Astrocyte (in vitro differentiated cells and primary cell): ENCODE data around the gene ANTXR1. TPM values are rescaled to one million over a fixed set of nuclear protein-coding genes. Genes with fewer than 3 reads are reported as not detected.

Source experiments
- DNase-seq: peaks from one replicate; pipeline ENCODE4 v3.0.0-alpha.2; 2010; ENCODE audit warnings: low read depth
- FAIRE-seq: peaks from 2 replicates; lab custom pipeline; 2011; peaks lifted over from hg19 to GRCh38; lab: Jason Lieb, UNC
- H2AFZ ChIP-seq: 2 replicates; pipeline ENCODE4 v1.6.0; 2012; ENCODE audit warnings: low read depth, low read length, inconsistent platforms
- H3K27ac ChIP-seq: 2 replicates; pipeline ENCODE4 v1.5.1; 2011; ENCODE audit warnings: low read depth, low read length, inconsistent platforms
- H3K27me3 ChIP-seq: 2 replicates; pipeline ENCODE4 v1.6.0; 2011; ENCODE audit warnings: low read length, inconsistent platforms; ENCODE audit not compliant: insufficient read depth
- H3K36me3 ChIP-seq: 2 replicates; pipeline ENCODE4 v1.5.1; 2011; ENCODE audit warnings: low read length, inconsistent platforms; ENCODE audit not compliant: insufficient read depth
- H3K4me1 ChIP-seq: 2 replicates; pipeline ENCODE4 v1.5.1; 2011; ENCODE audit warnings: low read length, inconsistent platforms; ENCODE audit not compliant: insufficient read depth
- H3K4me2 ChIP-seq: 2 replicates; pipeline ENCODE4 v1.6.0; 2012; ENCODE audit warnings: low read length, inconsistent platforms
- H3K4me3 ChIP-seq: 2 replicates; pipeline ENCODE4 v1.5.1; 2011; ENCODE audit warnings: low read depth, mild to moderate bottlenecking, low read length, inconsistent platforms; ENCODE audit not compliant: insufficient read depth
- H3K79me2 ChIP-seq: 2 replicates; pipeline ENCODE4 v1.6.0; 2012; ENCODE audit warnings: mild to moderate bottlenecking, low read length, inconsistent platforms; ENCODE audit not compliant: insufficient read depth
- H3K9ac ChIP-seq: 2 replicates; pipeline ENCODE4 v1.6.0; 2012; ENCODE audit warnings: mild to moderate bottlenecking, low read length, inconsistent platforms
- H3K9me3 ChIP-seq: 2 replicates; pipeline ENCODE4 v1.5.1; 2012; ENCODE audit warnings: low read depth, mild to moderate bottlenecking, low read length, inconsistent platforms; ENCODE audit not compliant: insufficient read depth
- H4K20me1 ChIP-seq: 2 replicates; pipeline ENCODE4 v1.6.0; 2012; ENCODE audit warnings: low read length, inconsistent platforms; ENCODE audit not compliant: insufficient read depth
- H3K27ac Mint-ChIP-seq: one replicate; pipeline ENCODE4 v1.8.0; 2021; ENCODE audit warnings: mild to moderate bottlenecking, mixed read lengths; ENCODE audit not compliant: unreplicated experiment
- H3K27me3 Mint-ChIP-seq: one replicate; pipeline ENCODE4 v1.8.0; 2021; ENCODE audit warnings: low read depth, mixed read lengths; ENCODE audit not compliant: unreplicated experiment
- H3K36me3 Mint-ChIP-seq: one replicate; pipeline ENCODE4 v1.8.0; 2021; ENCODE audit warnings: low read depth, mixed read lengths; ENCODE audit not compliant: unreplicated experiment
- H3K4me1 Mint-ChIP-seq: one replicate; pipeline ENCODE4 v1.8.0; 2021; ENCODE audit warnings: low read depth, mixed read lengths; ENCODE audit not compliant: unreplicated experiment
- H3K4me3 Mint-ChIP-seq: one replicate; pipeline ENCODE4 v1.8.0; 2021; ENCODE audit warnings: mild to moderate bottlenecking, moderate library complexity, mixed read lengths; ENCODE audit not compliant: unreplicated experiment
- H3K9me3 Mint-ChIP-seq: one replicate; pipeline ENCODE4 v1.8.0; 2021; ENCODE audit warnings: mild to moderate bottlenecking, mixed read lengths; ENCODE audit not compliant: unreplicated experiment
- CTCF ChIP-seq: IDR thresholded peaks from 2 replicates; pipeline ENCODE4 v1.5.1; 2011; ENCODE audit warnings: low read depth, mild to moderate bottlenecking, inconsistent platforms, low read length, moderate library complexity; ENCODE audit not compliant: insufficient read depth
- EZH2 ChIP-seq: IDR thresholded peaks from 2 replicates; pipeline ENCODE4 v1.6.1; 2012; ENCODE audit warnings: mild to moderate bottlenecking, low read length, inconsistent platforms; ENCODE audit not compliant: insufficient read depth
- total RNA-seq: library from RNA; stranded (reverse); gene quantifications from 2 replicates; pipeline ENCODE4 v1.2.1, GENCODE V29; 2021

ANTXR1 gene
- total RNA-seq, 1 donor from 2014 or later: 67.8 TPM

- no peak for FAIRE-seq
- no peak for TF ChIP-seq EZH2
- TF ChIP-seq CTCF: no peak
- H3K27ac ChIP-seq: no peak overlapping the region
These were observed 211.0 kb downstream of the ANTXR1 start for GRCh38 chr2:69223759-69224511.

GRCh38 chr2:69224512-69224837 is 211.5 kb downstream of the ANTXR1 start:
- H3K27ac Mint-ChIP-seq: no peak overlapping the region
- H3K4me3 Mint-ChIP-seq: peak overlapping the region; percentile 20
- Histone ChIP-seq H3K9ac (no peak overlapping the region), H4K20me1 (no peaks in the 10 kb centered on the region), H3K27ac (no peak overlapping the region), H3K79me2 (no peaks in the 10 kb centered on the region), H3K9me3 (no peaks in the 10 kb centered on the region), H2AFZ (no peak overlapping the region), H3K36me3 (no peaks in the 10 kb centered on the region), H3K4me3 (no peak overlapping the region), H3K4me2 (no peak overlapping the region), H3K27me3 (no peaks in the 10 kb centered on the region), H3K4me1 (peaks cover 29% of the 10 kb centered on the region)
- DNase-seq: no peak
- no peak for FAIRE-seq
- no peak for TF ChIP-seq CTCF
- TF ChIP-seq EZH2: no peak
- peaks cover 5% of the 10 kb centered on the region for H3K9me3 Mint-ChIP-seq
- H3K4me1 Mint-ChIP-seq: peaks cover 57% of the 10 kb centered on the region
- no peaks in the 10 kb centered on the region for H3K27me3 Mint-ChIP-seq
- peaks cover 2% of the 10 kb centered on the region for H3K36me3 Mint-ChIP-seq

More at GRCh38 chr2:69223759-69224511, 211.0 kb downstream of the ANTXR1 start:
- Mint-ChIP-seq H3K27me3 (no peaks in the 10 kb centered on the region), H3K4me3 (peak overlapping the region; percentile 20), H3K4me1 (peaks cover 57% of the 10 kb centered on the region), H3K9me3 (peaks cover 5% of the 10 kb centered on the region), H3K27ac (no peak overlapping the region), H3K36me3 (peaks cover 2% of the 10 kb centered on the region)
- Histone ChIP-seq H3K79me2 (no peaks in the 10 kb centered on the region), H3K27me3 (no peaks in the 10 kb centered on the region), H3K4me1 (peaks cover 29% of the 10 kb centered on the region), H4K20me1 (no peaks in the 10 kb centered on the region), H3K9ac (no peak overlapping the region), H3K9me3 (no peaks in the 10 kb centered on the region), H3K4me3 (no peak overlapping the region), H3K4me2 (no peak overlapping the region), H2AFZ (no peak overlapping the region), H3K36me3 (no peaks in the 10 kb centered on the region)
- no peak for DNase-seq

DNA sequence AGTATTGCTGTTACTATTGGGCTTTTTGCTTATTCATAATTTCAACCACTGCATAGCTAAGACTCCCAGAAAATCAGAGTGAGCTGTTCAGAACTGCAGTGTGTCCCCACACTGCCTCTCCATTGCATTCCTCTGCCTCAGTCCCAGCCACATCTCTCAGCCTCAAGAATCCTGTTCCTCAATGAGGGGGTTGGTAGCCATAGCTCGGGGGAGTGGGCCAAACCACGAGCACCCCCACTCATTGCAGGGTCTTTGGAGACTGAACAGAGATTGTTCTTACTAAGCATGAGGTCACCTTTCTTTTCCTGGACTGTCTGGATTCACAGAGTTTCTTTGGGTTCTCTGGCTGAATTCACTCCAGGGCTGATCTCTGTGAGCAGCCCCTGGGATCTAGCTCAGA is 213.0 kb downstream of the ANTXR1 start:
- no peak overlapping the region for H2AFZ ChIP-seq
- DNase-seq: peak; percentile 88

More for the DNA sequence above, 213.0 kb downstream of the ANTXR1 start:
- Mint-ChIP-seq H3K27ac (peak overlapping the region; percentile 93), H3K9me3 (peaks cover 5% of the 10 kb centered on the region), H3K4me3 (no peak overlapping the region), H3K4me1 (peaks cover 55% of the 10 kb centered on the region), H3K36me3 (peaks cover 2% of the 10 kb centered on the region), H3K27me3 (no peaks in the 10 kb centered on the region)
- peak overlapping the region; percentile 45 for H3K4me2 ChIP-seq
- H3K36me3 ChIP-seq: no peaks in the 10 kb centered on the region
- no peaks in the 10 kb centered on the region for H3K79me2 ChIP-seq
- H3K9ac ChIP-seq: peak overlapping the region; percentile 29
- peak; percentile 67 for FAIRE-seq
- no peak for TF ChIP-seq CTCF
- no peak for TF ChIP-seq EZH2
- H4K20me1 ChIP-seq: no peaks in the 10 kb centered on the region
- no peak overlapping the region for H3K4me3 ChIP-seq
- H3K9me3 ChIP-seq: no peaks in the 10 kb centered on the region
- H3K4me1 ChIP-seq: peaks cover 29% of the 10 kb centered on the region
- peak overlapping the region; percentile 68 for H3K27ac ChIP-seq
- H3K27me3 ChIP-seq: no peaks in the 10 kb centered on the region
